ENCODE data around the gene GRHPR. TPM values are rescaled to one million over a fixed set of nuclear protein-coding genes. Genes with fewer than 3 reads are reported as not detected.

The GRHPR gene
- polyA plus RNA-seq, 2 of the 4 experiments (the other 2 are of a cell fraction) = 111 to 146 TPM

DNA sequence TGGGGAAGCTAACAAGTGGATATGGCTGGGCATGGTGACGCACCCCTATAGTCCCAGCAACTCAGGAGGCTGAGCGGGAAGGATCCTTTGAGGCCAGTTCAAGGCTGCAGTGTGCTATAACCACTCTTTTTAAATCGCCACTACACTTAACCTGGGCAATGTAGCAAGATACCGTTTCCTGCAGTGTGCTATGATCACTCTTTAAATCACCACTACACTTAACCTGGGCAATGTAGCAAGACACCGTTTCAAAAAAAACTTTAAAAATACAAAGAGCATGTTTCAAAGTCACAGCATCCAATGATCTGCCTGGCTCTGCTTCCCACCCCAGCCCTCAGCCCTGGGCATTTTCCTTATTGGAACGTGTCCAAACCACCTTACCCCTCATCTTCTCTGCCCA lies 14.5 kb downstream of the GRHPR start:
- no peak overlapping the region for H3K4me3 ChIP-seq
- CTCF ChIA-PET = interaction anchor here (0.9 kb wide), 1 partner anchor 10 kb away, joined by 3 read pairs; no protein-coding TSS in a partner anchor
- DNase-seq (ENCODE audit: low read depth in 1 of 2, low spot score in 1 of 2) = no peak
- no peaks in the 10 kb centered on the region for H3K4me1 ChIP-seq
- FAIRE-seq = no peak
- POLR2A ChIA-PET = no interaction called here
- H3K4me2 ChIP-seq = no peak overlapping the region
- no peak for ATAC-seq
- H3K27ac ChIP-seq = no peak overlapping the region
- 85% methylated on average over 6 of the region's 6 CpGs for WGBS (ENCODE audit: missing lambda C conversion rate)
- TF ChIP-seq SREBF2 (IDR thresholded peaks at IDR 0.05) (no peak), HMGXB4 (CRISPR knock-in tag; IDR thresholded peaks at IDR 0.05; ENCODE audit: borderline replicate concordance) (no peak), ZNF302 (CRISPR knock-in tag; IDR thresholded peaks at IDR 0.05) (no peak), E2F6 (IDR thresholded peaks at IDR 0.05; ENCODE audit: borderline replicate concordance, low read depth) (no peak)
- no peaks in the 10 kb centered on the region for H3K9me3 ChIP-seq

DNA sequence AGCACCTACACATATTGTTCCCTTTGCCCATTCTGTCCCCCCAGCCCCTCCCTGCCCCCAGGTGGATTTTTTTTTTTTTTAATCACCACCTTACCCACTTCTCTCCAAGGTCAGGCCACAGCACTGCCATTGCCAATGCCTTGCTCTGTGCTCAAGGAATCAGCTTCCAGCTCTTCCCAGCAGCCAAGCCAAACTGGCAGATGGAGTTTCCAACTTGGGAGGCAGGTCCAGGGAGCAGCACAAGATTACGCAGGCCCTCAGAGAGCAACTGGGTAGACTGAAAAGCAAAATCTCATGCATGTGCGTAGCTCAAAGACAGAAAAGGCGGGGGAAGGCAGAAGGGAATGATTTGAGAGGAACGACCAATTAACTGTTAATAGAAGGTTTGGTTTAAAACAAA lies 15.1 kb downstream of the GRHPR start:
- Histone ChIP-seq H3K4me2 (no peak overlapping the region), H3K4me3 (no peak overlapping the region), H3K27ac (no peak overlapping the region), H3K9me3 (no peaks in the 10 kb centered on the region), H3K4me1 (no peaks in the 10 kb centered on the region)
- DNase-seq (ENCODE audit: low read depth in 1 of 2, low spot score in 1 of 2) = no peak
- 92% methylated on average over 4 of the region's 4 CpGs for WGBS (ENCODE audit: missing lambda C conversion rate)
- no peak for ATAC-seq
- CTCF ChIA-PET = no interaction called here
- TF ChIP-seq RCOR1 (IDR thresholded peaks at IDR 0.05; ENCODE audit: low read depth, low read length) (no peak), CBX2 (IDR thresholded peaks at IDR 0.05; ENCODE audit: borderline replicate concordance, low read depth) (no peak), ZSCAN20 (CRISPR knock-in tag; IDR thresholded peaks at IDR 0.05) (no peak), JUNB (IDR thresholded peaks at IDR 0.05) (no peak), CBX8 (IDR thresholded peaks at IDR 0.05) (no peak), ZC3H11A (IDR thresholded peaks at IDR 0.05) (no peak), POLR2AphosphoS2 (conservative IDR thresholded peaks at IDR 0.05; ENCODE audit: low read length) (no peak), EP300 (IDR thresholded peaks at IDR 0.05) (no peak), HOXB13 (CRISPR knock-in tag; IDR thresholded peaks at IDR 0.05; ENCODE audit: low read depth) (no peak), FOSL2 (IDR thresholded peaks at IDR 0.05) (no peak), FOSL2 (CRISPR knock-in tag; IDR thresholded peaks at IDR 0.05) (no peak), PHF8 (IDR thresholded peaks at IDR 0.05; ENCODE audit: borderline replicate concordance, low read depth) (no peak), RAD21 (conservative IDR thresholded peaks at IDR 0.05 in 1 of 2, IDR thresholded peaks at IDR 0.05 in 1 of 2) (no peak), FOSB (CRISPR knock-in tag; IDR thresholded peaks at IDR 0.05) (no peak), BHLHE40 (IDR thresholded peaks at IDR 0.05; ENCODE audit: low read depth, low read length) (no peak), MAX (IDR thresholded peaks at IDR 0.05) (no peak), HMGXB4 (CRISPR knock-in tag; IDR thresholded peaks at IDR 0.05; ENCODE audit: borderline replicate concordance) (no peak)
- TF ChIP-seq, protein P1, sequence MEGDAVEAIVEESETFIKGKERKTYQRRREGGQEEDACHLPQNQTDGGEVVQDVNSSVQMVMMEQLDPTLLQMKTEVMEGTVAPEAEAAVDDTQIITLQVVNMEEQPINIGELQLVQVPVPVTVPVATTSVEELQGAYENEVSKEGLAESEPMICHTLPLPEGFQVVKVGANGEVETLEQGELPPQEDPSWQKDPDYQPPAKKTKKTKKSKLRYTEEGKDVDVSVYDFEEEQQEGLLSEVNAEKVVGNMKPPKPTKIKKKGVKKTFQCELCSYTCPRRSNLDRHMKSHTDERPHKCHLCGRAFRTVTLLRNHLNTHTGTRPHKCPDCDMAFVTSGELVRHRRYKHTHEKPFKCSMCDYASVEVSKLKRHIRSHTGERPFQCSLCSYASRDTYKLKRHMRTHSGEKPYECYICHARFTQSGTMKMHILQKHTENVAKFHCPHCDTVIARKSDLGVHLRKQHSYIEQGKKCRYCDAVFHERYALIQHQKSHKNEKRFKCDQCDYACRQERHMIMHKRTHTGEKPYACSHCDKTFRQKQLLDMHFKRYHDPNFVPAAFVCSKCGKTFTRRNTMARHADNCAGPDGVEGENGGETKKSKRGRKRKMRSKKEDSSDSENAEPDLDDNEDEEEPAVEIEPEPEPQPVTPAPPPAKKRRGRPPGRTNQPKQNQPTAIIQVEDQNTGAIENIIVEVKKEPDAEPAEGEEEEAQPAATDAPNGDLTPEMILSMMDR (IDR thresholded peaks at IDR 0.05) = no peak
- TF ChIP-seq, protein P2, sequence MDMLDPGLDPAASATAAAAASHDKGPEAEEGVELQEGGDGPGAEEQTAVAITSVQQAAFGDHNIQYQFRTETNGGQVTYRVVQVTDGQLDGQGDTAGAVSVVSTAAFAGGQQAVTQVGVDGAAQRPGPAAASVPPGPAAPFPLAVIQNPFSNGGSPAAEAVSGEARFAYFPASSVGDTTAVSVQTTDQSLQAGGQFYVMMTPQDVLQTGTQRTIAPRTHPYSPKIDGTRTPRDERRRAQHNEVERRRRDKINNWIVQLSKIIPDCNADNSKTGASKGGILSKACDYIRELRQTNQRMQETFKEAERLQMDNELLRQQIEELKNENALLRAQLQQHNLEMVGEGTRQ (IDR thresholded peaks at IDR 0.05) = no peak
- POLR2A ChIA-PET = no interaction called here
- no peak for FAIRE-seq

Data from A549 (cell line).